Activated T-helper 9 cell treated with anti-CD3 and anti-CD28 coated beads, Interleukin-2, amount 50 U/mL, for 16 hours (primary cell): ENCODE measurements around the gene LCOR.
"Not testable (repeated sequence)": the region's sequence is repeated elsewhere in the genome, so short reads cannot be mapped to it uniquely, and the experiment has no call there.

Source experiments
- DNase-seq: peaks from one replicate; pipeline ENCODE4 v3.0.0-alpha.2; 2020; ENCODE audit warnings: low read depth

The LCOR gene

GRCh38 chr10:96840841-96841518 lies 8.9 kb downstream of the LCOR start:
- DNase-seq: no peak

GRCh38 chr10:96842896-96843723 lies 11.0 kb downstream of the LCOR start:
- DNase-seq: no peak

- DNase-seq: no peak
Measured at GRCh38 chr10:96843823-96844222, 11.7 kb downstream of the LCOR start.

GRCh38 chr10:96846395-96846794 lies 14.3 kb downstream of the LCOR start:
- no peak for DNase-seq

GRCh38 chr10:96846926-96847325 lies 14.8 kb downstream of the LCOR start:
- DNase-seq: no peak

- not testable (repeated sequence) for DNase-seq
Measured at GRCh38 chr10:96847356-96847755, 15.3 kb downstream of the LCOR start.

GRCh38 chr10:96850113-96850512 lies 18.0 kb downstream of the LCOR start:
- DNase-seq: no peak

- DNase-seq: no peak
Measured at GRCh38 chr10:96850825-96851224, 18.7 kb downstream of the LCOR start.

- DNase-seq: no peak
Measured at GRCh38 chr10:96851281-96851680, 19.2 kb downstream of the LCOR start.

- DNase-seq: no peak
Measured at GRCh38 chr10:96856317-96856716, 24.2 kb downstream of the LCOR start.

GRCh38 chr10:96857301-96858012 lies 25.4 kb downstream of the LCOR start:
- DNase-seq: no peak

- no peak for DNase-seq
Measured at GRCh38 chr10:96858038-96858705, 26.1 kb downstream of the LCOR start.

GRCh38 chr10:96858706-96859050 lies 26.6 kb downstream of the LCOR start:
- no peak for DNase-seq

- no peak for DNase-seq
Measured at GRCh38 chr10:96860631-96861277, 28.7 kb downstream of the LCOR start.

- no peak for DNase-seq
Measured at GRCh38 chr10:96863922-96864543, 31.9 kb downstream of the LCOR start.

GRCh38 chr10:96873086-96873485 lies 41.0 kb downstream of the LCOR start:
- no peak for DNase-seq

GRCh38 chr10:96873756-96874467 lies 41.8 kb downstream of the LCOR start:
- DNase-seq: no peak

GRCh38 chr10:96878057-96878456 lies 46.0 kb downstream of the LCOR start:
- no peak for DNase-seq

GRCh38 chr10:96880575-96880974 lies 48.5 kb downstream of the LCOR start:
- no peak for DNase-seq

GRCh38 chr10:96889415-96890171 lies 57.5 kb downstream of the LCOR start:
- no peak for DNase-seq
